ENCODE measurements around the gene GRIFIN.

The GRIFIN gene

DNA sequence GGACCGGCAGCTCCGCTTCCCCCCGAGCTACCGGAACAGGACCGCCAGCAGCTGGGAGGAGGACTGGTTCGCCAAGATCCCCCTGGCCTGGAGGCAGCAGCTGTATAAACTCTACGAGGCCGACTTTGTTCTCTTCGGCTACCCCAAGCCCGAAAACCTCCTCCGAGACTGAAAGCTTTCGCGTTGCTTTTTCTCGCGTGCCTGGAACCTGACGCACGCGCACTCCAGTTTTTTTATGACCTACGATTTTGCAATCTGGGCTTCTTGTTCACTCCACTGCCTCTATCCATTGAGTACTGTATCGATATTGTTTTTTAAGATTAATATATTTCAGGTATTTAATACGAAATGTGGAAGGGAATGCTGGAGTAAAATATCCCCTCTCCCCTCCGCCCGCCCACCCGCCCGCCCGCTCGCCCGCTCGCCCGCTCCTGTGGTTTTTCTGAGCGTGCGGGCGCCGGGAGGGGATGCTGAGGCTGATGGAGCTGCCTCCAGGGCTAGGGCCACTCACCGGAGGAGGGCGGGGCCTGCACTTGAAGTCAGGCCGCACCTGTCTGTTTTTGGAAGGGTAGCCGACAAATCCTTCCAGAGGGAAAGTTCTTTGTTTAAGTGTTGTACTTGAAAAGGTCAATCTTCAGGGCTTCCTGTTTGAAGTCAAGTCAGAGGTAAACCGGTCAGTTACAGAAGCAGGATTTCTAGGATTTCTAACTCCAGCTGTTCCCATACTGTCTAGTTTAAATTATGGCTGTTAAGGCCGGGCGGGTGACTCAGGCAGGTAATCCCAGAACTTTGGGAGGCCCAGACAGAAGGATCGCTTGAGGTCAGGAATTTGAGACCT, 42.3 kb downstream of the GRIFIN start:
- DNase-seq (ENCODE audit: low read depth, low spot score), result no peak

GRCh38 chr7:2432910-2433712, 43.1 kb downstream of the GRIFIN start:
- no peak for DNase-seq (ENCODE audit: low read depth, low spot score)

DNA sequence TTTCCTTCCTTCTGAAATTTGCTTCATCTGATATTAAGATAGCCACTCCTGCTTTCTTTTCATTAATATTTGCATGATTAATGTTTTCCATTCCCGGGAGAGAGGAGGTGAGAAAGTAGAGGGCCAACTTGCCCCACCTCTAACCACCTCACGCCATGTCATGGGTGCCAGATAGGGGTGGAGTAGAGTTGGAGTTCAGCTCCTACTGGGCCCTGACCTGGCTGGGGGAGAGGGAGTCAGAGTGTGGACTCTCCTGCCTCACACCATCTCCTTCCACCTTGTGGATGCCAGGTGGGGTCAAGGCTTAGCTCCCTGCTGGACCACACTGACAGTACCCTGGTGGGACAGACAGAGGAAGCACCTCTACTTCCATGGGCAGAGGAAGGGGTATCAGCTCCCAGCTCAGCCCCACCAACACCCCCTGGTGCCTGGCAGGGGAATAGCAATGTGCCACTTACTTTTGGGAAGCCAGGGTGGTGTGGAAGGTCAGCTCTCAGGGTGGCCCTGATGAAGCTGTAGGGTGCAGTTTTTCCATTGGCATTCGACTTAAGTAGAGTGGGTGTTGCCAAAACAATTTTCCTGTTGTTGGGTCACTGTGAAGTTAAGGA, 44.8 kb downstream of the GRIFIN start:
- no peak for DNase-seq (ENCODE audit: low read depth, low spot score)

- DNase-seq (ENCODE audit: low read depth, low spot score), result no peak
These were observed 50.4 kb downstream of the GRIFIN start for GRCh38 chr7:2425749-2426148.
